Fibroblast of skin of abdomen (primary cell): ENCODE results near the gene NAALADL2.

ENCODE experiments used
- DNase-seq: peaks from one replicate; pipeline ENCODE4 v3.0.0-alpha.2; 2013

The NAALADL2 gene

GRCh38 chr3:175702956-175703355 lies 843.8 kb downstream of the NAALADL2 start:
- DNase-seq = peak; percentile 23

DNA sequence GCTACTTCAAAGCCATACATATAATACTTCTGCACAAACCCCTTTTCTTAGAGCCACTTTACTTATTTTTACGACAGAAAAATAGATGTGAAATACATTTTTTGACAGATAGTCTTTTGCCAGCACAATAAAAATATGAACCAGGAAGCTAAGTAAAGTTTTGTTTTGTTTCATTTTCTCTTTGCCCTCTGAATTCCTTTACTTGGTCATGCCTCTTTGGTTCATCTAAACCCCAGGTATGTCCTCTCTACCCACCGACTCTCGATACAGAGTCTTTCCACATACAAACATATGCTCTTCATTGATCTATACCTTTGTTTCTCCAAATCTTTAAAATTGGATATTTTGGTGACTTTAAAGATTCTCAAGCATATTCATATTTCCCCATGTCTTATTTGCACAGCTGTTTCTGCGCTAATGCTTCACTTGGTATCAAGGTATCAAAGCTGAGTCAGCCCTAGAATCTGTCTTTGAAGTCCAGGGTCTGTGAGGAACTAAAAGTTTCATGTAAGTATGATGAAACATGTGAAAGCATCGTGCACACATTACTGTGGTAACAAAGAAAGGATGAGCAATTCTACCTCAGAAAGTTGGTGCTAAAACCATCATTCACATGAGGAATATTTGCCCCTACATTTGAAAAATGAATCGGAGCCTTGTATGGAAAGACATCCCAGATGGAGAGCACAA lies 845.4 kb downstream of the NAALADL2 start:
- DNase-seq = peak; percentile 25

GRCh38 chr3:175713268-175713667 lies 854.1 kb downstream of the NAALADL2 start:
- DNase-seq = peak; percentile 47

- DNase-seq = peak; percentile 61
Observed at GRCh38 chr3:175716446-175716845, 857.3 kb downstream of the NAALADL2 start.

DNA sequence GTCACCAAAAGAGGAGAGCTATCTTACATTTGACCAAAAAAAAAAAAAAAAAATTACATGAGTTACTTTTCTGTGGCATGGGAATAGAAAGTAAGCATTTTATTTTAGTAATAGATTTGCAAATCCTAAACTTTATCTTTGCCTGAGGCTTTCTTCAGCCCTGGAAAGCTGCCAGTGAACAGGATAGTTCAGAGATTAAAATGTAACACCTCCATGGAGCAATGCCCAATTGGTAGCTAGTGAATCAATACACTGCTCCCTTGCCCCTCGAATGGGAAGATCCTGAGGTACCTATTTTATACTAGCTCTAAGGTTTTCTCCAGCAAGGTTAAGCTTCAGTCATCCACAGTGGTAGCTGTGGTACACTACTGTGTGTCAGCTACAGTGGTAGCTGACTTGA lies 867.1 kb downstream of the NAALADL2 start:
- DNase-seq = no peak

DNA sequence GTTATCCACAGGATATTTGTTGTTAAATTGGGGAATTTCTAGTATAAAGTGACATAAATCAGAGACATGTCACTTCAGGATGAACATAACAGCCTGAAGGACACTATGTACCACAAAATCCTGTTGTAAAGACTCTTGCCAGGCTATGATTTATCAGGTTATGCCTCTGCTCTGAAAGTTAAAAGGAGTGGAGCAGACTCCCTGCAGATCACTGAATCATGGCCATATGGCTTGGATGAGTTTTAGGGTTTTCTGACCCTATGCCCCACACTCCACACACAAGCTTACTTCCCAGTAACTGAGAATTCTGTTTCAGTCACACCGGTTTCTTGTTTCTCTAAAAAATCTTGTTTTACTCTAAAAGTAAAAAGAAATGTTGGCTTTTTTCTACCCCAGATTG lies 869.4 kb downstream of the NAALADL2 start:
- no peak for DNase-seq

DNA sequence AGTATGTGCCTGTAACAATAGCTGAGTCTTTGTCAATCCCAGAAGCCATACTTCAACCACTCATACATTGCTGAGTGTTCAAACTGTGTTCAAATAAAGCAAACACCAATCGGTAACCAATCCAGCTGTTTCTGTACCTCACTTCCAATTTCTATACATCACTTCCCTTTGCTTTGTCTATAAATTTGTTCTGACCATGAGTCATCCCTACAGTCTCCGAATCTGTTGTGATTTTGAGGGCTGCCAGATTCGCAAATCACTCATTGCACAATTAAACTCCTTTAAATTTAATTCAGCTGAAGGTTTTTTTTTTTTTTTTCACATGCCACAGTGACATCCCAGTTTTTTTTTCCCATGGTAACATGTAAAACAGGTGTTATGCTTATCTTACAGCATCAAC lies 870.3 kb downstream of the NAALADL2 start:
- peak; percentile 67 for DNase-seq

DNA sequence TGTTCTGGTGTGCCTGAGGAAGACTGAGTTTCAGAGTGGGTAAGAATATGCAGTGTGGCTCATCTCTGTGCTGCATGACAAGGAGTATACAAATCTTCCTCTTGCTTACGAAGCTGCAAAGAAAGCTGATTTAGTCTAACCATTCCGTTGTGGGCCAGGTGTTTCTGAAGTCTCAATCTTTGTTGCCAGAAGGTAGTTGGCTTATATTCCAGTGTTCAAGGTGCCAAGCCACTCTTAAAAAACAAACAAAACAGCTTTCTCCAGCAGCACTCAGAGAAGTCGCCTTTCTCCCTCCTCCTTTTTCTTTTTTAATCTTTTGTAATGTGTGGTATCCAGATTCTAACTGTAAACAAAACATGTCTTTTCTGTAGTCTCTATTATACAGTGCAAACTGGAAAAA lies 872.4 kb downstream of the NAALADL2 start:
- DNase-seq = no peak

DNA sequence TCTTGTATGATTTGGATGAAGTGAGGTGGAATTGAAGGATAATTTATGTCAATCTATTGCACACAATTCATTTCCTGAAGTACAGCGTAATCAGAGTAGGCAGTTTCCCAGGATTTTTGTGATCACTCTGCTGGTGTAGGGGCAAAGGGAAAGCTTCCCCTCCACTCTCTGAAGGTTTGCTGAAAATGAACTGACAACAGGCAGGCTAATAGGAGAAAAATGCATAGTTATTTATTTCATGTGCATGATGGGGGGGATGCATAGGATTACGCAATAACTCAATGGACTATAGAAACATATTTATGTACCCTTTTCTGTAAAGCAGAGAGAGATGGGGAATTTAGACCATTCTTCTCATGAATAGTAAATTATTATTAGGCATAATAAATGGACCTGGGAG lies 872.9 kb downstream of the NAALADL2 start:
- no peak for DNase-seq

GRCh38 chr3:175735866-175736265 lies 876.7 kb downstream of the NAALADL2 start:
- DNase-seq = no peak

GRCh38 chr3:175737646-175738572 lies 878.8 kb downstream of the NAALADL2 start:
- DNase-seq = peak; percentile 72

- peak; percentile 62 for DNase-seq
Observed at GRCh38 chr3:175741951-175742350, 882.8 kb downstream of the NAALADL2 start.

GRCh38 chr3:175743733-175744400 lies 884.7 kb downstream of the NAALADL2 start:
- DNase-seq = peak; percentile 76

DNA sequence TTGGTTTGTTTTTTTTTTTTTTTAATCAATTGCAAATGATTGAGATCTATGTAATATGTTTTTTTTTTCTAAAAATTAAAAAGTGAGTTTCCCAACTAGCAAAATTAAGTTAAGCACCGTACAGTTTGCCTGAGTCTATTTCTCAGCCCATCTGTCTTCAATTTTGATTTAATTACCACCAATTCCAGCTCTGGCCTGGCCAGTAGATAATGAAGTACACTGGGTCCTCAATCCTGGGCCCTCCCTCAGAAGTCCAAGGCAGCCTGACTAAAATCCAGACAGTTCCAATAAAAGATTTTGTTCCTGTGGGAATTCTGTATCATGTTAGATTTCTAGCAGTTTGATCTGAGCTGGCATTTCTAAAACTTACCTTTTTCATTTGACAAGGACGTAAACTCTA lies 887.2 kb downstream of the NAALADL2 start:
- DNase-seq = no peak

GRCh38 chr3:175748087-175748730 lies 889.1 kb downstream of the NAALADL2 start:
- DNase-seq = no peak

- no peak for DNase-seq
Observed at GRCh38 chr3:175749981-175750380, 890.8 kb downstream of the NAALADL2 start.

DNA sequence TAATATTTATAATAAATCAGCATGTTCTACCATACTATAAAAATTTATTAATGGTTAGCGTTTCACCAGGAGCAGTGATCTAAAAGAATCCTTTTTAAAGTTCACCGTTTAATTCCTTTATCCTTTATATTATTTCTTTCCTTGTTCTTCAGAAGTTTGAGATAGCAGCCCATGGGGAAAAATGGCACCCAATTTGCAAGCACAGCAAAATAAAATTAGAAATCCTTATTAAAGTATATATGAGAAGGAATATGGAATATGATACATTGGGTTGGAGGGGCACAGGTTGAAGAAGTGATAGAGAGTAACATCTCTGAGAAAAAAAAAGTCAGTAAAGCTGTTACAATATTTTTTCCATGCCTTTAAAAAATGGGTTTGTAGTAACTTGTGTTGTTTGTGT lies 892.0 kb downstream of the NAALADL2 start:
- no peak for DNase-seq

GRCh38 chr3:175763948-175764347 lies 904.8 kb downstream of the NAALADL2 start:
- DNase-seq = no peak

DNA sequence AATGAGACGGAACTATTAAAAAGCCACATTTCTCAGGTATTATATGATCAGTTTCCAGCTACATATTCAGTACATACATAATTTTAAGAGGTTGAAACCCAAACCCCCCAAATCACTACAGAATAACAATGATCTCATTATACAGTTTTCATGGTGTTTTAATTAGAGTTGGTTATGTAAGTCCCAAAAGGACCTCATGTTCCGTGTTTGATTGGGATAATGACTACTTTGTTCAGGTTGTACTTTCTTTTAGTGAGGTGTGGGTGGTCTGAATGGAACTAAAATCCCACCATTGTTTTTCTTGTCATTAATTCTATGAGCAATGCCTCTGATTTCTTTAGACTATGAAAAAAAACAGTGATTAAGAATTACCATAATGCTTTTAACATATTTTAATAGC lies 905.6 kb downstream of the NAALADL2 start:
- DNase-seq = no peak

- no peak for DNase-seq
Observed at GRCh38 chr3:175770426-175770825, 911.3 kb downstream of the NAALADL2 start.

GRCh38 chr3:175777495-175777894 lies 918.4 kb downstream of the NAALADL2 start:
- peak; percentile 23 for DNase-seq

DNA sequence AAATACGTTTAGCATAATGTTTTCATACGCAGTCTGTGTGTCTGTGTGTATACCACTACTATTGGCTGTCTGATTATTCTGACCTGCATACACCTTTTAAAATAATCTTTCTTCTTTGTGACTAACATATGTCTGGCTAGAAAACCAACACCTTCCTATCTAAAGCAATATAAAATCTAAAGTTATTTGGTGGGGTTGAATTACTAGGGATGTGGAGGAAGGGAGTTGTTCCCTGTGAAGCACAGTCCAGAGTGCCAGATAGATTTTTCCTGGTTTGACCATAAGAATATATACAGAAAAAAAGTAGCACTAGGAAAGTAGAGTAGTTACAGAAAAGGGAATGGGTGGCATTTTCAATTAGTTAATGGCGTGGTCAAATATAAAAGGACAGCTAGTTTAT lies 918.8 kb downstream of the NAALADL2 start:
- DNase-seq = no peak

DNA sequence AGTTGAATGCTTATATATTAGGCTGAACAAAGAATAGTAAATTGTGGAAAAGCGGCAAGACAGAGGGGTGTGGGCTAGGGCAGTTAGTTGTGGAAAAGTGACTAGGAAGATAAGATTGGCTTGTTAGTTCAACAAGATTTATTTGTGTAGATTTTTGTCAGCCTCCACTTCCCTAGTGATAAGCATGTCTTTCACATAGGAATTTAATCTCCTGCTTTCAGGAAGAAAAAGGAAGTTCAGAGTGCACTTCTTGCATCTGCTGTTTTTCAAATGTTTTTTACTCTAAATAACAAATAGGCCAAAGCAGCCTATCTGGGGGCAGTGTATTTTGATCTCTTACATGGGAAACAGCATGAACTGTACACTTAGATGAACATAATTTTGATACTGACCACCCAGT lies 919.9 kb downstream of the NAALADL2 start:
- DNase-seq = no peak
